ENCODE results near the gene ZNF394.

- no peak for TF ChIP-seq EZH2 (IDR thresholded peaks at IDR 0.05; ENCODE audit: borderline replicate concordance, insufficient read depth, low read depth, low read length, poor library complexity, severe bottlenecking)
- TF ChIP-seq CTCF (IDR thresholded peaks at IDR 0.05), result no peak
Measured at GRCh38 chr7:99476107-99476506, 24.0 kb downstream of the ZNF394 start.
